Progenitor cell of endocrine pancreas (in vitro differentiated cells): ENCODE data around the gene ZNF672. TPM values are rescaled to one million over a fixed set of nuclear protein-coding genes. Genes with fewer than 3 reads are reported as not detected.

ENCODE experiments used
- DNase-seq: peaks from one replicate; pipeline ENCODE4 v3.0.0; 2021; ENCODE audit warnings: low spot score; ENCODE audit not compliant: unreplicated experiment
- H3K27ac Mint-ChIP-seq: 2 replicates; pipeline ENCODE4 v1.8.0; 2021; ENCODE audit warnings: mild to moderate bottlenecking, moderate library complexity, mixed read lengths
- H3K27me3 Mint-ChIP-seq: 2 replicates; pipeline ENCODE4 v1.8.0; 2021; ENCODE audit warnings: mixed read lengths
- H3K36me3 Mint-ChIP-seq: 2 replicates; pipeline ENCODE4 v1.8.0; 2022; ENCODE audit warnings: mixed read lengths; ENCODE audit not compliant: insufficient read depth
- H3K4me1 Mint-ChIP-seq: 2 replicates; pipeline ENCODE4 v1.8.0; 2021; ENCODE audit warnings: low read depth, mixed read lengths
- H3K4me3 Mint-ChIP-seq: 2 replicates; pipeline ENCODE4 v1.8.0; 2021; ENCODE audit warnings: low read depth, mild to moderate bottlenecking, moderate library complexity, mixed read lengths
- H3K9me3 Mint-ChIP-seq: 2 replicates; pipeline ENCODE4 v1.8.0; 2021; ENCODE audit warnings: low read depth, mixed read lengths
- total RNA-seq: library from RNA; stranded (reverse); gene quantifications from 2 replicates; pipeline ENCODE4 v1.2.1, GENCODE V29; 2021
- TF ChIP-seq, protein P1 (sequence below): fragments of 200-600 bp; sonication (generic); IDR thresholded peaks from one replicate; pipeline ENCODE4 v1.5.0; 2021; ENCODE audit warnings: antibody characterized with exemption, mild to moderate bottlenecking; ENCODE audit not compliant: unreplicated experiment

ZNF672 gene
- total RNA-seq, 1 donor from 2014 or later = 37.2 TPM

DNA sequence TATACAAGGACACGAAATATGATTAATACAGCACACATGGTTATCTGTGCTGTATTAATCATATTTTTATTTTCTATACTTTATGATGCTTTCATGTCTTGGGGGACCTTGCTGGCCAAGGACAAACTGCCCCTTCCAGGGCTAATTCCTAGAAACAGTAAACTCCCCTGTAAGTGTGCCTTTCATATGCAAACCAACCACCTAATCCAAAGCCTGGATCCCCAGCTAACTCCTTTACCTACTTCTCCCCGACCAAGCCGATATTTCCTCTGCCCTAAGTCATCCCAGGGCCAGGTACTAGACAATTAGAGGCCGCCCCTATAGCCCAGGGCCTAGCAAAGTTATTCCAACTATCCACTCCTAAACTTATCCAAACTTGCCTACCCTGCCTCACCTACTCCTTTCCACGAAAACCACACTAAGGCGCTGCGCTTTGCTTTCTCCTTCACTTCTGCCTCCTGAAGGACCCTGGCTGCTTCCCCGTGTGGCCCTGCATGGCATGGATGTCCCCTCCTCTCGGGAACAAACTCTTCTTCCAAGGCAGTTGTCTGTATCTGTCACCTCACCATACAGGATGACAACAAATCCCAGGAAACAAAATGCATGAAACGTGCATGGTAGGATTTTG lies 22.5 kb upstream of the ZNF672 start:
- Mint-ChIP-seq H3K4me3 (no peak overlapping the region), H3K36me3 (peaks cover 23% of the 10 kb centered on the region), H3K27ac (no peak overlapping the region), H3K4me1 (no peaks in the 10 kb centered on the region), H3K27me3 (no peaks in the 10 kb centered on the region), H3K9me3 (no peaks in the 10 kb centered on the region)
- DNase-seq = no peak
- TF ChIP-seq, protein P1, sequence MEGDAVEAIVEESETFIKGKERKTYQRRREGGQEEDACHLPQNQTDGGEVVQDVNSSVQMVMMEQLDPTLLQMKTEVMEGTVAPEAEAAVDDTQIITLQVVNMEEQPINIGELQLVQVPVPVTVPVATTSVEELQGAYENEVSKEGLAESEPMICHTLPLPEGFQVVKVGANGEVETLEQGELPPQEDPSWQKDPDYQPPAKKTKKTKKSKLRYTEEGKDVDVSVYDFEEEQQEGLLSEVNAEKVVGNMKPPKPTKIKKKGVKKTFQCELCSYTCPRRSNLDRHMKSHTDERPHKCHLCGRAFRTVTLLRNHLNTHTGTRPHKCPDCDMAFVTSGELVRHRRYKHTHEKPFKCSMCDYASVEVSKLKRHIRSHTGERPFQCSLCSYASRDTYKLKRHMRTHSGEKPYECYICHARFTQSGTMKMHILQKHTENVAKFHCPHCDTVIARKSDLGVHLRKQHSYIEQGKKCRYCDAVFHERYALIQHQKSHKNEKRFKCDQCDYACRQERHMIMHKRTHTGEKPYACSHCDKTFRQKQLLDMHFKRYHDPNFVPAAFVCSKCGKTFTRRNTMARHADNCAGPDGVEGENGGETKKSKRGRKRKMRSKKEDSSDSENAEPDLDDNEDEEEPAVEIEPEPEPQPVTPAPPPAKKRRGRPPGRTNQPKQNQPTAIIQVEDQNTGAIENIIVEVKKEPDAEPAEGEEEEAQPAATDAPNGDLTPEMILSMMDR = no peak

DNA sequence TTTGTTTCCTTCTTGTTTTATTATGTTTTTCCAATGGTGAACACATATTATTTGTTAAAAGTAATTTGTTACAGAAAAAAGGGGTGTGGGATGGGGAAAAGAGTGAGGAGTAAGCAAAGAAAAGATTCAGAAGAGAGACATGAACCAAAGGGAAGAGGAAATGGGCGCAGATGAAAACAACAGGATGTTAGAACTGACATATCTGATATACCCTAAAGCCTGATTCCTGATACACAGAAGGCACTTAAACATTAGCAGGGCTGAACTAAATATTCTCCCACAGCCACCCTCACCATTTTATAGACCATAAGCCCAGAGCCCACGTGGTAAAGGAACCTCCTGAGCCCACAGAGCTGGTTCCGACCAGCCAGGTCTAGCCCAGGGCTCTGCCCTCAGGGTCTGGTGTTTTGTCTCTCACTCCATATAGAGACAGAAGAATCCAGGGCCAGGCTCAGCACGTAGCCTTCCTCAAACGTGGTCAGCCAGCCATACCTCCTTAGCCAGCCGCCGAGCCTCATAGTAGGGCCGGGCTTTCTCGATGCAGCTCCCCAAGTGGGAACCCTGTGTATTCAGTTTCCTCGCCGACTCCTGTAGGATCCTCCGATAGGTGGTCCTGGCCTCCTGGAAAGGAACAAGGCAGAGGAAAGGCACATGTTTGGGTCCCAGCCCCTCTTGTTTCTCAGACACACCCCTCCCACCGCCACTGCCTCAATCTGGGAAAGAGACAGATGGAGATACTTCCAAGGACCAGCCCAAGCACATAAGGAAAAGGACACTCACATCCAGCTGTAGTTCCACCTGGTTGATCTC lies 21.8 kb upstream of the ZNF672 start:
- H3K4me3 Mint-ChIP-seq = no peak overlapping the region
- no peaks in the 10 kb centered on the region for H3K9me3 Mint-ChIP-seq
- H3K27ac Mint-ChIP-seq = no peak overlapping the region
- H3K27me3 Mint-ChIP-seq = no peaks in the 10 kb centered on the region
- H3K36me3 Mint-ChIP-seq = peaks cover 23% of the 10 kb centered on the region
- no peaks in the 10 kb centered on the region for H3K4me1 Mint-ChIP-seq
- TF ChIP-seq, protein P1 = no peak
- no peak for DNase-seq

DNA sequence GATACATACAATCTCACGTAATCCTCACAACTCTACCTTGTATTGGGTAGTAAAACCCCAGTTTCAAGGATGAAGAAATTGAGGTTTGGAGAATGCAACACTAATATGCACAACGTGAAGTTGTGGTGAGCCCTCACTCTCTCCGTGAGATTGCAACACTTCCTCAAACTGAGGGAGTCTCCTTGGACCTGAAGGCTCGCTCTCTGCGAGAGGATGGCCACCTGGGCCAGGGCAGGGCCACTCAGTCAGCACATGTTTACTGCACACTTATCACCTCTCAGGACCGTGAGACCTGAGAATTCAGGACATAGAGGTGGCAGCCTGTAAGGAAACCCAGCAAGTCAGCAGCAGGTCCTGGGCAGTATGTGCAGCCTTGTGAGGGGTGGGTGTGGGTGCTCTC lies 21.0 kb upstream of the ZNF672 start:
- Mint-ChIP-seq H3K27me3 (no peaks in the 10 kb centered on the region), H3K9me3 (no peaks in the 10 kb centered on the region), H3K4me3 (no peak overlapping the region), H3K27ac (no peak overlapping the region), H3K36me3 (peaks cover 21% of the 10 kb centered on the region), H3K4me1 (no peaks in the 10 kb centered on the region)
- TF ChIP-seq, protein P1 = no peak
- DNase-seq = no peak

DNA sequence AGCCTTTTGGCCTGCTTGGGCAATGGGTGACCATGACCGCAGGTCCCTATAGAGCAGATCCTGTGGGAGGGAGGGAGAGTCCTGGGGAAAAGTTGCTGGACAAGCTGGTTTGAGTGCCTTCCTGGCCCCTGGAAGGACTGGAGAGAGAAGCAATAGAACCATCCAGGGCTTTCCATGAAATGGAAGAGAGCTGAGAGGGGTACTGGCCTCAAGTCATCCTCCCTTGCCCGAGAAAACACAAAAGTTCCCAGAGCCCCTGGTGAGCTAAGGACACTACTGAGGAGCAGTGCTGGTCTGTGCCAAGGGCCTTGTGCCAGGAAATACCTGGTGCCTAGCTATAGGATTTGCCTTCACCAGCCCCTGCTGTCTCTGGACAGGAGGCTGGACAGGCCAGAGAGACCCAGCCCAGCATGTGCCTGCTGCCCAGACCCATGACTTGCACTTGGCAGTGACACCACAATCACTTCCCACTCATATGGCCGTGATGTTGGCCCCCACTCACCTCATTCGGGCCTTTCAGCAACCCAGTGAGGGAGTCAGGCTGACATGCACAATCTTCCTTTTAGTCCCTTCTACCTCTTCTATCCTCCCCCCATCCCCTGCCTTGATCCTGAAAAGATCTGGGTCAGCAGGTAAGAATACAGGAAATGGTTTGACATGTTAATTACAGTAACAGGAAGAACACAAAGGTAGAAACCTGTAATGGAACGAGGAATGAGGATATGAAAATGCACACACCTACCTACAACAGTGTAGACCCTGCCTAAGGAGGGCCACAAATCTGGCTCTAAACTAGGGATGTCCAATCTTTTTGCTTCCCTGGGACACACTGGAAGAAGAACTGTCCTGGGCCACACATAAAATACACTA lies 19.3 kb upstream of the ZNF672 start:
- DNase-seq = no peak
- H3K27me3 Mint-ChIP-seq = no peaks in the 10 kb centered on the region
- H3K27ac Mint-ChIP-seq = no peak overlapping the region
- TF ChIP-seq, protein P1 = no peak
- no peaks in the 10 kb centered on the region for H3K9me3 Mint-ChIP-seq
- peaks cover 2% of the 10 kb centered on the region for H3K4me1 Mint-ChIP-seq
- H3K4me3 Mint-ChIP-seq = no peak overlapping the region
- peaks cover 17% of the 10 kb centered on the region for H3K36me3 Mint-ChIP-seq

DNA sequence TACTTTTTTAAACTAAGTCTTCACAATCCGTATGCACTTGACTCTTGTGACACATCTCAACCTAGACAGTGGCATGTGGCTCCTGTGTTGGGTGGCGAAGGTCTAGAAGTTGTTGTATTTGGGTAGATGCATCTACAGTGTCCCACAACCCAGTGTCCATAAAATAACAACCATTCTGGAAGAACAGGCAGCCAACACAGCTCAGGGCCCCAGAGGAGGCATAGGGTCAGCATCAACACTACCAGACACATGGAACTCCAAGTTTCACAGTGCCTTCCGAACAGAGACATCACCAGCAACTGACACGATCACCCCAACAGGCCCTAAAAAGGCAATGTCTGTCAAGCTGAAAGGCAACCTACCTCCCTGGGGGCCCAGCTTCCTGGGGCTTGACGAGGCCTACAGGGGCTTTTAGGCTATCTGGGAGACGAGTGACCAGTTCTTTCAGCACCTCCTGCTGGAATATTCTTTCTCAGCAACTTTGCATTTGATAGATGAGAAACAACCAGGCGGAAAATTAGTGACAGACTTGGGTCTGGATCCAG lies 17.9 kb upstream of the ZNF672 start:
- Mint-ChIP-seq H3K4me3 (no peak overlapping the region), H3K9me3 (no peaks in the 10 kb centered on the region), H3K36me3 (peaks cover 16% of the 10 kb centered on the region), H3K27ac (no peak overlapping the region), H3K27me3 (no peaks in the 10 kb centered on the region), H3K4me1 (peaks cover 15% of the 10 kb centered on the region)
- TF ChIP-seq, protein P1 = no peak
- DNase-seq = no peak
